Esophagus squamous epithelium (tissue), 5 donors: ENCODE measurements around the gene VN1R4. TPM values are rescaled to one million over a fixed set of nuclear protein-coding genes. Genes with fewer than 3 reads are reported as not detected.
"Not testable (repeated sequence)": the region's sequence is repeated elsewhere in the genome, so short reads cannot be mapped to it uniquely, and the experiment has no call there.

Experiments used
- DNase-seq: peaks from one replicate; lab custom pipeline; 2025; lab: John Stamatoyannopoulos, UW
- H3K27ac ChIP-seq, 4 donors: fragments of 200-600 bp; sonication (generic); one replicate each; pipeline ENCODE4 v1.5.1; 2016 to 2019; ENCODE audit warnings: mild to moderate bottlenecking in 1 of 4
- H3K27me3 ChIP-seq, 4 donors: fragments of 200-600 bp; sonication (generic); 1 replicate in 3 of 4; 2 replicates in 1 of 4; pipeline versions ENCODE4 v1.5.1 to v1.6.0; 2017 to 2021; ENCODE audit warnings: antibody characterized with exemption in 1 of 4
- H3K36me3 ChIP-seq, 3 donors: fragments of 200-600 bp; sonication (generic); one replicate each; pipeline ENCODE4 v1.5.1; 2016 to 2019
- H3K4me1 ChIP-seq, 3 donors: fragments of 200-600 bp; sonication (generic); one replicate each; pipeline ENCODE4 v1.5.1; 2017 to 2019
- H3K4me3 ChIP-seq, 4 donors: fragments of 200-600 bp; sonication (generic); 1 replicate in 3 of 4; 2 replicates in 1 of 4; pipeline ENCODE4 v1.5.1; 2016 to 2019; ENCODE audit warnings: mild to moderate bottlenecking in 2 of 4, moderate library complexity in 1 of 4
- H3K9me3 ChIP-seq, 3 donors: fragments of 200-600 bp; sonication (generic); one replicate each; pipeline ENCODE4 v1.5.1; 2016 to 2019
- POLR2A ChIP-seq, 4 donors: fragments of 450-650 bp; IDR thresholded peaks; one replicate each; pipeline ENCODE4 v1.6.1; 2017; ENCODE audit warnings: antibody characterized with exemption in 4 of 4, mild to moderate bottlenecking in 4 of 4, moderate library complexity in 3 of 4
- WGBS, 2 donors: methylation state at CpG; one replicate each; pipeline ENCODE4 v1.1.5; 2018; 5-methylcytosine and 5-hydroxymethylcytosine counted together
- intact Hi-C: fragments of 100-400 bp; cut with DNase I; formaldehyde crosslinking; loops from one replicate; pipeline ENCODE4 v1.15.0; 2022
- total RNA-seq, 4 donors: library from RNA; depleted of rRNA; stranded (reverse); fragments of >200 nt; gene quantifications; one replicate each; pipeline ENCODE4 v1.1.0, GENCODE V29; 2016
- TF ChIP-seq, protein P1 (sequence below), 6 experiments: fragments of 450-650 bp in 4 of 6; fragments of 200-600 bp in 2 of 6; sonication (generic) in 2 of 6; IDR thresholded peaks; one replicate each; pipeline ENCODE4 v1.5.1; 2016 to 2019; ENCODE audit warnings: antibody characterized with exemption in 6 of 6, mild to moderate bottlenecking in 4 of 6, moderate library complexity in 4 of 6
- donor health status: DM: yes; HTN: yes; CAD: no.

The VN1R4 gene, protein sequence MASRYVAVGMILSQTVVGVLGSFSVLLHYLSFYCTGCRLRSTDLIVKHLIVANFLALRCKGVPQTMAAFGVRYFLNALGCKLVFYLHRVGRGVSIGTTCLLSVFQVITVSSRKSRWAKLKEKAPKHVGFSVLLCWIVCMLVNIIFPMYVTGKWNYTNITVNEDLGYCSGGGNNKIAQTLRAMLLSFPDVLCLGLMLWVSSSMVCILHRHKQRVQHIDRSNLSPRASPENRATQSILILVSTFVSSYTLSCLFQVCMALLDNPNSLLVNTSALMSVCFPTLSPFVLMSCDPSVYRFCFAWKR
- not detected for total RNA-seq

DNA sequence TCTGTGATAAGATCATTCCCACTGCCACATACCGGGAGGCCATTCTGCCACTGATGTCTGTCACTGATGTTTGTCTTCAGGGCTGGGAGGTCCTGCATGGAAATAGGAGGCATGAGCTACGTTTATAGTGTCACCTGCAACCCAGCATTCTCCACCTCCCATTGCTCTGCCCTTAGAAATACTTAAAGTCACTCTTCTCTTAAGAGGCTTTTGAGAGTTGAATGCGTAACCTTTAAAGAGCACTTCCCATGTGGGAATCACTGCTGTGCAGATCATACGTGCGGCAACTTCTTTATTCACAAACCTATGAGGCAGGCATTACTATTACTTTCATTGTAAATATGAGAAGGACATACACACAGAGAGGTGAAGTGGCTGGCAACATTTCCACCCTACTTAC is at the start of gene VN1R4:
VN1R4 (minus strand) TSS at position 101 of the 400 bp plus-strand sequence; CDS start at position 43, 58 bp downstream.
- 56 to 78% methylated on average over 1 to 3 of the region's 5 CpGs for WGBS, 2 donors
- H3K9me3 ChIP-seq, DNase-seq, H3K4me3 ChIP-seq, H3K27ac ChIP-seq, H3K36me3 ChIP-seq, H3K4me1 ChIP-seq, intact Hi-C loops: not testable (repeated sequence)
- H3K27me3 ChIP-seq: peaks cover 0 to 15% (median 0%) of the 10 kb centered on the region in 4 donors

GRCh38 chr19:53311897-53312296 is 44.4 kb upstream of the VN1R4 start:
- intact Hi-C loops: no loop called here
- H3K27me3 ChIP-seq: peaks cover 0 to 41% (median 0%) of the 10 kb centered on the region in 4 donors

GRCh38 chr19:53311044-53311443 is 43.5 kb upstream of the VN1R4 start:
- peaks cover 0 to 19% (median 8%) of the 10 kb centered on the region in 3 donors for H3K9me3 ChIP-seq
- TF ChIP-seq, protein P1, sequence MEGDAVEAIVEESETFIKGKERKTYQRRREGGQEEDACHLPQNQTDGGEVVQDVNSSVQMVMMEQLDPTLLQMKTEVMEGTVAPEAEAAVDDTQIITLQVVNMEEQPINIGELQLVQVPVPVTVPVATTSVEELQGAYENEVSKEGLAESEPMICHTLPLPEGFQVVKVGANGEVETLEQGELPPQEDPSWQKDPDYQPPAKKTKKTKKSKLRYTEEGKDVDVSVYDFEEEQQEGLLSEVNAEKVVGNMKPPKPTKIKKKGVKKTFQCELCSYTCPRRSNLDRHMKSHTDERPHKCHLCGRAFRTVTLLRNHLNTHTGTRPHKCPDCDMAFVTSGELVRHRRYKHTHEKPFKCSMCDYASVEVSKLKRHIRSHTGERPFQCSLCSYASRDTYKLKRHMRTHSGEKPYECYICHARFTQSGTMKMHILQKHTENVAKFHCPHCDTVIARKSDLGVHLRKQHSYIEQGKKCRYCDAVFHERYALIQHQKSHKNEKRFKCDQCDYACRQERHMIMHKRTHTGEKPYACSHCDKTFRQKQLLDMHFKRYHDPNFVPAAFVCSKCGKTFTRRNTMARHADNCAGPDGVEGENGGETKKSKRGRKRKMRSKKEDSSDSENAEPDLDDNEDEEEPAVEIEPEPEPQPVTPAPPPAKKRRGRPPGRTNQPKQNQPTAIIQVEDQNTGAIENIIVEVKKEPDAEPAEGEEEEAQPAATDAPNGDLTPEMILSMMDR (IDR thresholded peaks at IDR 0.05): no peak
- TF ChIP-seq POLR2A (IDR thresholded peaks at IDR 0.05): no peak
- no peak overlapping the region for H3K4me3 ChIP-seq
- H3K4me1 ChIP-seq: peaks cover 0 to 5% (median 0%) of the 10 kb centered on the region in 3 donors
- intact Hi-C loops: no loop called here
- no peak for DNase-seq
- 49 to 64% methylated on average over 11 of the region's 11 CpGs for WGBS, 2 donors
- H3K27me3 ChIP-seq: peaks cover 0 to 49% (median 0%) of the 10 kb centered on the region in 4 donors
- H3K27ac ChIP-seq: no peak overlapping the region
- no peaks in the 10 kb centered on the region for H3K36me3 ChIP-seq

More at GRCh38 chr19:53311897-53312296, 44.4 kb upstream of the VN1R4 start:
- no peak for TF ChIP-seq POLR2A (IDR thresholded peaks at IDR 0.05)
- TF ChIP-seq, protein P1 (IDR thresholded peaks at IDR 0.05): no peak
- no peak overlapping the region for H3K4me3 ChIP-seq
- 68 to 74% methylated on average over 12 of the region's 12 CpGs for WGBS, 2 donors
- no peaks in the 10 kb centered on the region for H3K36me3 ChIP-seq
- no peak for DNase-seq
- no peak overlapping the region for H3K27ac ChIP-seq
- peaks cover 0 to 19% (median 8%) of the 10 kb centered on the region in 3 donors for H3K9me3 ChIP-seq
- peaks cover 0 to 5% (median 0%) of the 10 kb centered on the region in 3 donors for H3K4me1 ChIP-seq

DNA sequence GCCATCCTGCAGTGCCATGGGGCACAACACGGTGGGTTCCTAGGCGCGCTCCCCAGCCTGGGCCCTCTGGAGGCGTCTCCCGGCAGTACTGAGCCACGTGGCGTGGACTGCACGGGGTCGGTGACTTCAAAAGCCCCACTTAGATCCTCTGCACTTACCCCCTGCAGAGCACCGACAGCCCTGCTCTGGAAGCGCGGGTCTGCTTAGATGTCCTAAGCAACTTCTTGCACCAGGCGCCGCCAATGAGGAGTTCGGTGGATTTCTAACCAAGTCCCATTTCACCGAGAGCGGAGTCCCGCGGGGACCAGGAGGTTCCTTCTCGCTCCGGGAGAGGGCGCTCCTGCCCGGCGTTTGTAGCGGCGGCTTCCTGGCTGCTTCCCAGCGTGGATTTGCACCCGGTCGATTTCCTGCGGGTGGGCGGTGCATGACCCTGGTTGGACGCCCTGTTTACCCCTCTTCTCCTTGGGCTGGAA is 40.9 kb upstream of the VN1R4 start:
- TF ChIP-seq POLR2A (IDR thresholded peaks at IDR 0.05): no peak
- TF ChIP-seq, protein P1 (IDR thresholded peaks at IDR 0.05): peak in 2 of 6 experiments; percentile 10 to 30
- no peak overlapping the region for H3K27ac ChIP-seq
- H3K9me3 ChIP-seq: peaks cover 0 to 23% (median 8%) of the 10 kb centered on the region in 3 donors
- intact Hi-C loops: no loop called here
- H3K36me3 ChIP-seq: no peaks in the 10 kb centered on the region
- no peak for DNase-seq
- peak overlapping the region in 1 of 4 donors; percentile 35 for H3K4me3 ChIP-seq
- peaks cover 0 to 49% (median 0%) of the 10 kb centered on the region in 4 donors for H3K27me3 ChIP-seq
- 20 to 40% methylated on average over 1 to 13 of the region's 32 CpGs for WGBS, 2 donors
- peaks cover 0 to 5% (median 0%) of the 10 kb centered on the region in 3 donors for H3K4me1 ChIP-seq

DNA sequence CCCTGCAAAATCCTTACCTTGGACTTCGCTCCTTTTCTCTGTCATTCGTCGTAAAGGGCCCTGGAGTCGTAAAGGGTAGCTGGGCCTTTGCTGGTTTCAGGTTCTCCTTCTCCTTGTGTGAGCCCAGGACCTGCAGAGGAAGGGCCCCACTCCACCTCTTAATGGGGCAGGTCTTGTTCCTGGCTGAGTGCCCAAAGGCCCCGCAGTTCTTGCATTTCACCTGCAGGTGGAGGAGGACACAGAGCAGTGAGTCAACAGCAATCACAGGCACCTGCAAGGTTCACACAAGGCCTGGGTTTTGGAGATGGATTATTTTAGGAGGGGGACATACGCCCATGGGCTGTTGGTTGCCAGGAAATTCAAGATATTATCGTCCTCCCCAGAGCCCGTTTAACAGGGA is 33.8 kb upstream of the VN1R4 start:
- H3K36me3 ChIP-seq, DNase-seq, H3K4me1 ChIP-seq, H3K9me3 ChIP-seq, H3K27ac ChIP-seq, H3K27me3 ChIP-seq, H3K4me3 ChIP-seq, intact Hi-C loops: not testable (repeated sequence)
- no CpG with 5 or more reads among the region's 8 CpGs for WGBS, 2 donors

DNA sequence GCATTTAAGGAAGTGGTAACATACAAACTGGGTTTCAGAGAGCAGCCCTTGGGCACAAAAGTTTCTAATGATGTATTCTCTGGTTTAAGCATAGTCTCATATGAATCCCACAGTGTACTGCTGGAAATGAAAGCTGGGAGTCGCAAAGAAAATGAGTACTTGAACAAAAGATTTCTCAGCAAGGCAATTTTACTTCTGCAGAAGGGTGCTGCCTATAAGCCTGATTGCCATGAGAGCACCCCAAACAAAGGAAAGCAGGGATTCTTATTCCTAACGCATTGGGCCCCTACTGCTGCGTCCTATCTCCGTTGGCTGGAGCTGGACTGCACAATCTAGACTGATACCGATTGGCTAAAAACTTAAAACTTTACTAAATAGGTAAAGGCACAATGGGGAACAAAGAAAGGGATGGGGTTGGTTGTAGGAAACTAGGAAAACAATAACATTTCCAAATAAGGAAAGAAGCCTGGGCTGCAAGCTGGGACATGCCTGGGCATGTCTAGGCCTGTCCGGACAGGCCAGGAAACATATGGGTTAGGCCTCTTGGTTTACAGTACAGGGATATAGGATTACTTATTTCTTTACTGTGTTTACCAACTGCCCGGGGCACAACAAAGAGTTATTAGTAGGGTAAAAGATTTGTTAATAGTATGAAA is 27.4 kb upstream of the VN1R4 start:
- DNase-seq: no peak
- H3K4me3 ChIP-seq: no peak overlapping the region
- peaks cover 0 to 49% (median 26%) of the 10 kb centered on the region in 3 donors for H3K9me3 ChIP-seq
- TF ChIP-seq POLR2A (IDR thresholded peaks at IDR 0.05): no peak
- TF ChIP-seq, protein P1 (IDR thresholded peaks at IDR 0.05): no peak
- H3K27me3 ChIP-seq: peaks cover 0 to 4% (median 0%) of the 10 kb centered on the region in 4 donors
- H3K4me1 ChIP-seq: no peaks in the 10 kb centered on the region
- WGBS, 2 donors: 67 to 70% methylated on average over 7 of the region's 7 CpGs
- no peaks in the 10 kb centered on the region for H3K36me3 ChIP-seq
- intact Hi-C loops: no loop called here
- no peak overlapping the region for H3K27ac ChIP-seq
